ENCODE results near the gene FRY.

Gene FRY

GRCh38 chr13:32136716-32137115 lies 105.1 kb downstream of the FRY start:
- DNase-seq: no peak

- DNase-seq: no peak
Measured at GRCh38 chr13:32139251-32139650, 107.7 kb downstream of the FRY start.

DNA sequence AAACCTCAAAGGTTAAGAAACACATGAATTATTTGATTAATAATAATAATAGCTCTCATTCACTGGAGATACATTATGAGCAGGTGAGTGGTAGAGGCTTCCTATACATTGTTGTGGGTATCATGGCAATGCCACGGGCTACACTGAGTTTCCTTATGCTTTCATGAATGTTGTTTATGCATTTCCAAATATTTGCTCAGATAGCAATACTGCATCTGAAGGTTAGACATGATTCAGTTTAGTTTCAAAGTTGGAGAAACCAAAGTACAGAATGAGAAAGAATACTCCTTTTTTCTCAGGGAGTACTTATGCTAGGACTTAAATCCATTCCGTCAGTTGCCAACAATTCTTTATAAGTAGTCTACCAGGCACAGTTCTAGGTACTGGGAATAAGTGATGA lies 108.5 kb downstream of the FRY start:
- DNase-seq: no peak

GRCh38 chr13:32141462-32141861 lies 109.9 kb downstream of the FRY start:
- DNase-seq: no peak

DNA sequence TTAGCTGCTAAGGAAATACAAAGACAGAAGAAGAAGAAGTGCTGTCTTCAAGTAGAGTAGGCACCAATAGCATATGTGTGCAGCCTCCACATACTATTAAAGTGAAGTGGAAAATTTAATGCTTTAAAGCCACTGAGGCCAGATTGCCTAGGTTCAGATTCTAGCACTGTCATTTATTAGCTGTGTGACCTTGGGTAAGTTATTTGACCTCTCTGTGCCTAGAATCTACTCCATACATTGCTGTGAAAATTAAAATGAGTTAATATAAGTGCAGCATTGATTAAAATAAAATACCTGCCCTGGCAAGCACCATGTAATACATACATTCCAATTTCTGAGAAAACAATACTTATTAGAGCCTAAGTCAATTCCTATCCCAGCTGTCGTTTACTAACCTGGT lies 110.5 kb downstream of the FRY start:
- no peak for DNase-seq

DNA sequence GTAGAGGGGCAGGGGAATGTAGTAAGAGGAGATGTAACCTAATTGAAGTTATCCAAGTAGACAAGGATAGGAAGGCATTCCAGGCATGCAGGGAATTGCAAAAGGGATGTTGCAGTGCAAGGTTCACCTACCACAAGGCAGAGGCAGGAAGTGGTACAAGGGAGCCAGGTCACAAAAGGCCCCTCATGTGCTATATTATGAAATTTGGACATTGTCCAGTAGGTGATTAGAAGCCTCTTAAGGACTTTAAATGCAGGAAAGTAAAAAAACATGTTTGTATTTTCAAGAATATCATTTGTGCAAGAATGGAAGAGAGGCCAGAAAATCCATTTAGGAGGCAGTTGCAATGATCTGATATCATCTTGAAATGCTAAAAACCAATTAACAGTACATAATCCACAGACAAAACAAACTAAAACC lies 111.4 kb downstream of the FRY start:
- DNase-seq: no peak

- no peak for DNase-seq
Measured at GRCh38 chr13:32147193-32147592, 115.6 kb downstream of the FRY start.

- no peak for DNase-seq
Measured at GRCh38 chr13:32147976-32148375, 116.4 kb downstream of the FRY start.

- DNase-seq: no peak
Measured at GRCh38 chr13:32150239-32150638, 118.7 kb downstream of the FRY start.

GRCh38 chr13:32150794-32151193 lies 119.2 kb downstream of the FRY start:
- DNase-seq: no peak

GRCh38 chr13:32151240-32151639 lies 119.7 kb downstream of the FRY start:
- no peak for DNase-seq

DNA sequence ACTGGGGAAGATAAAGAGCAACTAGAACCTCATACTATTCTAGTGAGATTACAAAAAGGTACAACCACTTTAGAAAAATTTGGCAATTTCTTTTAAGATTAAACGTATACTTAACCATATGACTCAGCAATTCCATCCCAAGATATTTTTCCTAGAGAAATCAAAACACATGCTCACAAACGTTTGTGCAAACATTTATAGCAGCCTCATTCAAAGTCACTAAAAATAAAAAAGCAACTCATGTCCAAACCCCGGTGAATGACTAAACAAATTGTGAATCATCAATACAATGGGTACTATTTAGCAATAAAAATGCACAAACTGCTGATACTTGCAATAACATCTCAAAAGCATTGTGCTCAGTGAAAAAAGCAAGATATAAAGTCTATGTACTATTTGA lies 121.5 kb downstream of the FRY start:
- no peak for DNase-seq

DNA sequence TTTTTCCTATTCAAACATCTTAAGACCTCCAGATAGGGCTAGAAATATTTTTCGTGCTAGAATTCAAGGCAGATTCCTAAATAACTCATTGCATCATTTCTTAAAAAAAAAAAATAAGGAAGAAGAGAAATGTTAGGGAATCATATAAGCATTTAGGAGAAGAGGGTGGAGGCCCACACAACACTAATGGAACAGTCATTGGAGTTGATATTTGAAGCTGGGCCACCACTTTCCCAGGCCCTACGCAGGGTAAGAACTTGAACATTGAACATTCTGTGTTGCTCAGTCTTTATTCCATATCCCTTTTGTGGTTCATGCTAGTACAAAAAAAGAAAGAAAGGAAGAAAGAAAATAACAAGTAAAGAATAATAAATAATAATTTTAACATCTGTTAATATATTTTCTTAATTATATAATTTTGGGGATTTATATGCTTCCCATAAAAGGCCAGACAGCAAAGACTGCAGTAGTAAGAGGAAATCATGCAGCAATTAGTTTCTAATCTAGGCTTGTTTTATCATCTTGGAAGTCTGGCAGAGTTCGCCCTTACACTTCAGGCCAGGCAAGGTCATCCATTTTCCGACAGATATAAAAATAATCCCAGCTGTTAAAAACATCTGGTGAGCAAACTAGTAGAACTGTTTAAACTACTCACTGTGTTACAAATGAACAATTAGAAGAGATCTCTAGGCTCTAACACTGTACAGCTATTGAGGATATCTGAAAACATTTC lies 127.7 kb downstream of the FRY start:
- no peak for DNase-seq

- DNase-seq: no peak
Measured at GRCh38 chr13:32162395-32163005, 130.9 kb downstream of the FRY start.

DNA sequence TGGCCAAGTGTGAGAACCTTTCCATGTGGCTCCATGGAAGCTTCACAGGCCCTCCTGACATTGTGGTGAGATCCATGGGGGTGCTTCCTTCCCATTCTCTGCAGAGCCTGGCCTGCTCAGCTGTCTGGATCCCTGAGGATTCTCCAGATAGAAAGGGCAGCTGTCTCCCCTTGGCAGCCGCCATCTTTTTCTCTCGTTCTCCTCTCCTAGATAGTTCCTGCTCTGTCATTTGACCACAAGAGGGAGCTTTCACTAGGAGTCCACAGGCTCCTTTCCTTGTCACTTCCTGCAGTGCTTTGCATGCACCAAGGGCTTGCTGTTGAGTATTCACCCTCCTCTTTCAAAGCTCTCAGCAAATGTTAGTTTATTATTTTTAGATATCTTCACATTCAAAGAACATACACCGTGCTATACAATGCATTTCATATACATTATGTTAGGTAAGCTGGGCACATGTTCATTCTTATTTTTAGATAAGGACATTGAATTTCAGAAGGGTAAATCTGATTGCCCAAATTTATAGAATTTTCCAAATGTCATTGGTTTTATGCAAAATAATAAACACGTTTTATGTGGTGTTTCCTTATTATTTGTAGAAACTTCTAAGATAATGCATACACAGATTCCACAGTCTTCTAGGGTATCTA lies 133.2 kb downstream of the FRY start:
- DNase-seq: peak; percentile 24

GRCh38 chr13:32165796-32166195 lies 134.2 kb downstream of the FRY start:
- no peak for DNase-seq

GRCh38 chr13:32168131-32168530 lies 136.6 kb downstream of the FRY start:
- DNase-seq: no peak

DNA sequence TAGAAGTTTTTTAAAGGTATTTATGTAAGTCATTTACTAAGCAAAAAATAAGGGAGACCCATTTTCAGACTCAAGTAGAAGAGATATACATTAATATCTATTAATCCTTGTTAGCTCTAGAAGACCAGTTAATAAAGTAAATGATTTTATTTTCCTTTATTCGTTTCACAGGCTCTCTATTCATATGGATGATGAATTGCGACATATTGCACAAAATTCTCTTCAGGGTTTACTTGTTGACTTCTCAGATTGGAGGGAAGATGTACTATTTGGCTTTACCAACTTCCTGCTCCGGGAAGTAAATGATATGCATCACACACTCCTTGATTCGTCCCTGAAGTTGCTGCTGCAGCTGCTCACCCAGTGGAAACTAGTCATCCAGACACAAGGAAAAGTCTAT lies 139.3 kb downstream of the FRY start:
- DNase-seq: no peak

DNA sequence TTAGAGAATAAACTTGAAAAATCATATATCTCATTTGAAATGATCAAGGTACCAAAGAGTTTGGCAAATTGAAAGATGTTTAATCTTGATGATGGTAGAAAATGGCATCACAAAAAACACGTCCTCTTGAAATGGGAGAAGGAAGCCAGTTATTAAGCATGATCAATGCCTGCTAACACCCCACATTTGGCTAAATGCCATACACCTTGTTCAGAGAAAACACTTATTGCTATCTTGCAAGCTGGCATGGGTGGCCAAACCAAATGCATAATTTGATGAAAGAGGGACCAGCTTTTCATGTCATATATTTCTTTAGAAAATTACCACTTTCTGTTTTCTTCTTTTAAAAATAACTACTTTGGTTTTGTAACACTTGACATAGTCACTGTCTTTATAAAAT lies 142.3 kb downstream of the FRY start:
- DNase-seq: no peak

DNA sequence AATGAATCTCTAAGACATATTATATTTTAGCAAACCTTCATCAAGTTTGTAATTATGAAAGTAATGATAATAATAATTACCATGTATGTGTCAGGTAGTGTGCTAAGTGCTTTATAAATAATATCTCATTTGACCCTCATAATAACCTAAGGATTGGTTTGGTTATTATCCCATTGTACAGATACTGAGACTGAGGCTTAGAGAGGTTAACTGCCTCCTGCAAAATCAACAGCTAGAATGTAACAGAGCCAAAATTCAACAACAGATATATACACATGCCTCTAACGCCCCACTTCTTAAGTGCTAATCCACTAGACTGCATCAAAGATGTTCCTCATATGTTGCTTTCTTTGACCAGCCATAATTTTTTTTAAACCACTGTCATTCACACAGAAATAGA lies 142.8 kb downstream of the FRY start:
- DNase-seq: no peak

DNA sequence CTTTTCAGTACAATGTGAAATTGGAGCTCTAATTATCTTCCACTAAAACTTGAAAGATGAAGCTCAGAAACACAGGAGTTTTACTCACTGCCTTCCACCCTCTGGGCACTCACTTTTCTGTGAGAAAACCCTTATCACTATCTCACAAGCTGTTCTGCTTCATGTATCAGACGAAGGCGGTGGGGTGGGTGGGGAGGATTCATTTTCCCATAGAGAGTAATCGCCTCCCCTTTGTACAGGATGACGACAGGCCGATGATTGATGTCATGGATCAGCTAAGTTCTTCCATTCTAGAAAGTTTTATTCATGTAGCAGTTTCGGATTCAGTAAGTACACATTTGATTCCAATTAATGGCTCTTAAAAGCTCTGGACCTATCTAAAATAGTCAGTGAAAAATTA lies 143.7 kb downstream of the FRY start:
- no peak for DNase-seq

DNA sequence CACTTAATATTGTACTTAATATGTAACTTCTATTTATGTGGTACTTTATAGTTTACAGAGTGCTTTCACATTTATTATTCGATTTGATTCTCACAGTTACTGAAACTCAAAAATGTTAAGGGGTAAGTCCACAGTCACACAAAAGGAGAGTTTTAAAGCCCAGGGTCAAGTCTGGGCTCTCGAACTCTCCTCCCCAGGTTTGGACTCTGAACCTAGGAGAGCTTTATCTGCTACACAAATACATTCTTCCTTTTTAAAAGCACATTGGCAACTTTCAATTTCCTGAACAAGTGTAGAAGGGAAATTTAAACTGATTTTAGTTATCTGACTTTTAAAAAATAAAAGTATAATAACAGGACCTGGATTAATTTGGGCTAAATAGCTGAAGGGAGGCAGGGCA lies 144.4 kb downstream of the FRY start:
- no peak for DNase-seq

DNA sequence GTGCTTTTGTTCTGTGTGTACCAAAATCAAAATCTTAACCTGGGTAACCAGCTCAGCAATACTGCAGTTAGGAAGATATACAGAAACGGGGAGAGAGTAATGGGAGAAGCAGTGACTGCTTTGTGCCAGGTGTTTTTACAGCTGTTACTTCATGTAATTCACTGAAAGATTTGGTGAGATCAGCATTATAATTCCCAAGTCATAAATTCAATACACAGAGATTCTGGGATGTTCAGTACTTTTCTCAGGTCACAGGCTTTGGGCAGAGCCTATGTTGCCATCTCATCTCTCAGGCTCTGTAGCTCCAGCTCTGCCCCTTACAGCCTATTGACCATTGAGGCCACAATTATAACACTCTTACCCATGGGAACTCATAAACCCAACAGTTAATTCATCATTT lies 145.1 kb downstream of the FRY start:
- DNase-seq: no peak

DNA sequence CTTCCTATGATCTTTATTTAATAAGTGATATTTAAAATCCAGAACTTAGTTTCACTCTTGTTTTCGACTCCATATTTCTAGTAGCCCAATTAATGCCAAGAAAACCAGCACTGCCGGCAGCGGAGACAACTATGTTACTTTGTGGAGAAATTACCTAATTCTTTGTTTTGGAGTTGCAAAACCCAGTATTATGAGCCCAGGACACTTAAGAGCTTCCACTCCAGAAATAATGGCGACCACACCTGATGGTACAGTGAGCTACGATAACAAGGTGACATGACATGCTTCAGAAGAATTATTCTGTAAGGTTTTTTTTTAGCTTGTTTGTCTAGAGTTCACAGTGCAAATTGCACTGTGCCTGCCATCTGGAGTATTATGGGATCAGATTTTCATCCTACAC lies 147.2 kb downstream of the FRY start:
- no peak for DNase-seq

DNA sequence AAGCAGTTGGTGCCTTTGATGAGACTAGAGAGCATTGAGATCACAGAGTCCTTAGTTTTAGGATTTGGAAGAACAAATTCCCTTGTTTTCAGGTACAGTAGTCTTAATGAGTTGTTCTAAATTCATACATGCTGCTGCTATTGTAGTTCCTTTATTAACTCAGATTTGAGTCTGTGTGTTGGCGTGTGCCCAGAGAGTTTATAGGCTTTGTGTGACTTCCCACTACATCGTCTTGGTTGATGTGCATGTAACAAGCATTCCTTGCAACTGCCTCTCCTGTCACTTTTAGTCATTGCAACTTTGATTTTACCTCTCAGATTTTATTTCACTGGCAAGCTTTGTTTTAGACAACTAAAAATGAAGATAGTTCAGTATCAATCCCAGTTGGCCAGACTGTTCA lies 148.1 kb downstream of the FRY start:
- DNase-seq: no peak
